H1 (cell line): Measurements from ENCODE around the gene AP5M1. TPM values are rescaled to one million over a fixed set of nuclear protein-coding genes. Genes with fewer than 3 reads are reported as not detected.

Experiments
- CBX8 ChIP-seq: fragments of 300-800, 300-1000 bp; sonication (generic); IDR thresholded peaks from 2 replicates; pipeline ENCODE4 v1.7.1; 2016; ENCODE audit warnings: low read depth, low read length, borderline replicate concordance
- CHD1 ChIP-seq: IDR thresholded peaks from 2 replicates; pipeline ENCODE4 v1.6.1; 2012; ENCODE audit warnings: low read depth, low read length, improper control_type of control experiment
- POLR2AphosphoS5 ChIP-seq: IDR thresholded peaks from 2 replicates; pipeline ENCODE4 v1.6.1; 2011; ENCODE audit warnings: low read depth, low read length
- SP1 ChIP-seq: IDR thresholded peaks from 2 replicates; pipeline ENCODE4 v1.6.1; 2011; ENCODE audit warnings: low read depth, low read length
- SRF ChIP-seq: IDR thresholded peaks from 2 replicates; pipeline ENCODE4 v1.6.1; 2011; ENCODE audit warnings: mild to moderate bottlenecking, low read depth, low read length, moderate library complexity
- TBP ChIP-seq: IDR thresholded peaks from 2 replicates; pipeline ENCODE4 v1.6.1; 2011; ENCODE audit warnings: low read depth, low read length, improper control_type of control experiment
- YY1 ChIP-seq: IDR thresholded peaks from 2 replicates; pipeline ENCODE4 v1.6.1; 2011; ENCODE audit warnings: low read depth, mild to moderate bottlenecking, low read length
- polyA plus RNA-seq, 7 experiments: library from polyadenylated mRNA; depleted of rRNA in 3 of 7; stranded (reverse) in 5 of 7; unstranded in 2 of 7; fragments of >200 nt in 5 of 7; fragments of 200-250 nt in 2 of 7; gene quantifications; 1 replicate in 5 of 7; 2 replicates in 1 of 7; 4 replicates in 1 of 7; pipeline versions ENCODE4 v1.2.1 to v1.2.3, GENCODE V29; 2011 to 2013; ENCODE audit warnings: missing spikeins in 2 of 7, mixed read lengths in 2 of 7
- total RNA-seq: library from RNA; stranded (reverse); fragmentation: NEBNext Ultra II Directional; extraction: Animal tissue kit (Norgen Biotek cat#: 25700); gene quantifications from 2 replicates; pipeline ENCODE4 v1.2.1, GENCODE V29; 2021

The AP5M1 gene
- total and polyA plus RNA-seq, 2 of the 8 experiments (the other 6 are each of a cell fraction or from before 2014, with no cell fraction given), result 20.9 to 51.9 TPM

DNA sequence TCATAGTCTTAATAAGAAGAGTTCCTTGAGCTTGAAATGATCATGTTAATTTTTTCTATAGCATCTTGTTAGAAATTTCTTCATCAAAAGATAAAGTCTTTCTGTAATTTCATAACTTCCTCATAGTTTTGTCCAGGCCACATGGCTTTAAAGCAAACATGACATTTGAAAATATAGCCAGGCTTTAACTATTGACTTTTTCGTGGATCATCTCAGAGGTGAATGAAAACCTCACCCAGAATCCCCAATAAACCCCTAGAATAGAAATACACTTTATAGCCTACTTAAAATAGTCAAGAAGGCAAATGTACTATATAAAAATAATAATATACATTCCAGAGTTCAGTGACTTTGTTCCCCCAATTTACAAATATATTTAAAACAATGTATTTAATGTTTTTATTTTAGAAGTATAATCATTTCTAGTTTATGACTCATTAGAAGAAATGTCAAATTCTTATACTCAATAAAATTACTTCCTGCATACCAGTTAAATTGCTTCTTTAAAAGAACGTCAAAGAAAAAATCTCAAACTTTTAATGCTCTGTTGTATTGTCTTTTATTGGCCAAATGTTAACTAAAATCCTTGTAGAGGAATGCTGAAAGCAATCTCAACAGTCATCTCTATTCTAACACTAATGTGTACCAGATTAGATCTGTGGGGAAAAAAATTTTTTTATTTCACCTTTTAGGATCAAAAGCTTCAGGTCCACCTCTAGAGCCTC, 21.7 kb upstream of the AP5M1 start (continued):
- no peak for TF ChIP-seq SRF
- no peak for TF ChIP-seq YY1
- TF ChIP-seq POLR2AphosphoS5, result no peak
- no peak for TF ChIP-seq CHD1
- TF ChIP-seq CBX8, result no peak
- TF ChIP-seq TBP, result no peak
- no peak for TF ChIP-seq SP1
